ENCODE data around the gene TENM4. TPM values are rescaled to one million over a fixed set of nuclear protein-coding genes. Genes with fewer than 3 reads are reported as not detected.

TENM4 gene
- total RNA-seq, 4 donors from 2014 or later = 16.8 to 158 (median 120) TPM

GRCh38 chr11:79102840-79103239 lies 338.0 kb downstream of the TENM4 start:
- no peak for TF ChIP-seq POLR2A (IDR thresholded peaks at IDR 0.05)
- no peak for TF ChIP-seq CTCF (IDR thresholded peaks at IDR 0.05)
- no peaks in the 10 kb centered on the region for H3K9me3 ChIP-seq
- H3K27ac ChIP-seq = no peak overlapping the region
- H3K4me3 ChIP-seq (replicated peaks in 1 of 3) = no peak overlapping the region
- no peaks in the 10 kb centered on the region for H3K27me3 ChIP-seq
- intact Hi-C loops (cut with DNase I) = no loop called here
- 92 to 94% methylated on average over 4 of the region's 4 CpGs for WGBS, 2 donors
- H3K36me3 ChIP-seq = no peaks in the 10 kb centered on the region
- H3K4me1 ChIP-seq = peaks cover 10 to 11% of the 10 kb centered on the region in 2 donors
- DNase-seq = no peak

- Histone ChIP-seq H3K4me3 (replicated peaks in 1 of 3) (no peak overlapping the region), H3K9me3 (no peaks in the 10 kb centered on the region), H3K36me3 (no peaks in the 10 kb centered on the region), H3K27me3 (no peaks in the 10 kb centered on the region), H3K4me1 (peaks cover 10 to 11% of the 10 kb centered on the region in 2 donors), H3K27ac (no peak overlapping the region)
- TF ChIP-seq CTCF (IDR thresholded peaks at IDR 0.05) = no peak
- no peak for TF ChIP-seq POLR2A (IDR thresholded peaks at IDR 0.05)
- peak; percentile 51 to 59 for DNase-seq
- intact Hi-C loops (cut with DNase I) = no loop called here
- 31 to 48% methylated on average over 2 of the region's 2 CpGs for WGBS, 2 donors
These were observed 339.2 kb downstream of the TENM4 start for GRCh38 chr11:79101656-79102055.

GRCh38 chr11:79100093-79100910 lies 340.5 kb downstream of the TENM4 start:
- WGBS, 2 donors = 45 to 52% methylated on average over 9 of the region's 9 CpGs
- Histone ChIP-seq H3K9me3 (no peaks in the 10 kb centered on the region), H3K4me3 (replicated peaks in 1 of 3) (no peak overlapping the region), H3K36me3 (no peaks in the 10 kb centered on the region), H3K27ac (no peak overlapping the region), H3K27me3 (no peaks in the 10 kb centered on the region), H3K4me1 (peaks cover 10 to 11% of the 10 kb centered on the region in 2 donors)
- intact Hi-C loops (cut with DNase I) = no loop called here
- TF ChIP-seq CTCF (IDR thresholded peaks at IDR 0.05) = peak; percentile 50 to 78 (median 70)
- no peak for TF ChIP-seq POLR2A (IDR thresholded peaks at IDR 0.05)
- DNase-seq = peak; percentile 26 to 42

GRCh38 chr11:79098146-79098545 lies 342.7 kb downstream of the TENM4 start:
- H3K27me3 ChIP-seq = no peaks in the 10 kb centered on the region
- no peaks in the 10 kb centered on the region for H3K9me3 ChIP-seq
- intact Hi-C loops (cut with DNase I) = no loop called here
- H3K27ac ChIP-seq = no peak overlapping the region
- peaks cover 10 to 11% of the 10 kb centered on the region in 2 donors for H3K4me1 ChIP-seq
- H3K4me3 ChIP-seq (replicated peaks in 1 of 3) = no peak overlapping the region
- DNase-seq = no peak
- 52 to 66% methylated on average over 2 of the region's 2 CpGs for WGBS, 2 donors
- H3K36me3 ChIP-seq = no peaks in the 10 kb centered on the region
- TF ChIP-seq POLR2A (IDR thresholded peaks at IDR 0.05) = no peak
- TF ChIP-seq CTCF (IDR thresholded peaks at IDR 0.05) = no peak

- intact Hi-C loops (cut with DNase I) = no loop called here
- Histone ChIP-seq H3K4me3 (replicated peaks in 1 of 3) (no peak overlapping the region), H3K27ac (no peak overlapping the region), H3K27me3 (no peaks in the 10 kb centered on the region), H3K4me1 (peaks cover 8 to 10% of the 10 kb centered on the region in 2 donors), H3K36me3 (no peaks in the 10 kb centered on the region), H3K9me3 (no peaks in the 10 kb centered on the region)
- WGBS, 2 donors = 65 to 66% methylated on average over 8 of the region's 8 CpGs
- no peak for DNase-seq
- TF ChIP-seq CTCF (IDR thresholded peaks at IDR 0.05) (no peak), POLR2A (IDR thresholded peaks at IDR 0.05) (no peak)
These were observed 343.5 kb downstream of the TENM4 start for GRCh38 chr11:79097246-79097875.
